IPS DF 4.7 (cell line): ENCODE measurements around the gene EHD4.

ENCODE experiments used
- DNase-seq: peaks from one replicate; pipeline ENCODE4 v3.0.0-alpha.2; 2013; ENCODE audit warnings: low spot score; ENCODE audit errors: extremely low read depth

Gene EHD4

DNA sequence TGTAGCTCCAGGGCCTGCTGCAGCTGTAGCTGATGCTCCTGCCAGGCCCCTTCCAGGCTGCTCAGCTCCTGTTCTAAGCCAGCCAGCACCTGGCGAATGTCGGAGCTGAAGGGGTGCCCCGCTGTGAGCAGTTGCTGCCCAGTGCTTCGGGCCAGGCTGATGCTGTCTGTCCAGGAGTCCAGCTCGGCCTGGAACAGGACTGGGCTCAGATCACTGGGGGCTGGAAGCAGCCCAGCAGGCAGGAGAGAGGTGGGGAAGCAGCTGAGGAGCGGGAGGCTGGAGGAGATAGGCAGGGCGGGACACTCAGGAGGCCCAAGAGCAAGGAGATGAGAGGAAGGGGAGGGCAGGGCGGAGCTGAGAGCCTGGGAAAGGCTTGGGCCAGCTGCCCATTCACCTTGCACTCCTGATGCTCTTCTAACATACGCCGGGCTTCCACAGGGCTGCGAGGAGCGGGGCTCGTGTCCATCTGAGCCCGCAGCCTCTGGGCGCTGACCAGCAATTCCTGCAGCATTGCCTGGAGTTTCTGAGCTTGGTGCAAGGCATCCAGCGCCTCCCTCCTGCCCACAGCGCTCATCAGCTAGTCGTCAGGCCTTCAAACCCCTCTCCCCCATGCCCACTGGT lies 110.5 kb downstream of the EHD4 start:
- DNase-seq, result no peak

DNA sequence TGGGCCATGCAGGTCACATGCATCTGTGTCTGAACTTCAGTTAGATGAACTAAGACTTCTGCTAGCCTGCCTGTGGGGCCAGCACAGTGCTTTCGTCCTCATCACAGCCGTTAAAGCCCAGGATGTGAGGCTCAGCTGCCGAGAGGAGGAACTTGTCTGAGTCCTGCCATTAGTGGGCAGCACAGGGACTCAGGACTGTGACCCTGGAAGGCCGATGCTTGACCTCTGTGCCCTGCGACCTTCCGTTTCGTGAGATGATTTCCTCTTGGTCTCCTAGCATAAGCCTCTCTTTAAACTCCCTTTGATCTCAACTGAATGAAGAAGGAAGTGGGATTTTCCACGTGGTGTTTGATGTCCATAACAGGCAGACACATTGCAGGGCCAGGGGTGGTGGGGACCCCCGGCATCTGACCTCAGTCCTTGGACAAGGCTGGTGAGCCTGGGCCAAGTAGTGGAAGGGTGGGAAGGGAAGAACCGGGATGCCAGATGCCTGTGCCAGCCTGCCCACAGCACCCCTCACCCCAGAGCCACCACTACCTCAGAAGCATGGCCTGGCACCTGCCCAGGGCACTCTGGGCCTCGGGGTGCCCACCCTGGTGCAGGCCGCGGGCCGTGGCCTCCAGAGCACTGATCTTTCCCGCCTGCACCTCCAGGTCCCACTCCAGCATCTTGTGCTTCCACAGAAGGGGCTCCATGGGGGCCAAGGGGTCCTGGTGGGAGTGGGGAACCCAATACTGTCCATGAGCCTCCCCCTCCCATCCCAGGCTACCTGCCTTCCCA lies 112.1 kb downstream of the EHD4 start:
- DNase-seq, result no peak

- no peak for DNase-seq
Measured at GRCh38 chr15:41858756-41859155, 113.6 kb downstream of the EHD4 start.

GRCh38 chr15:41857316-41857715 lies 115.0 kb downstream of the EHD4 start:
- no peak for DNase-seq

DNA sequence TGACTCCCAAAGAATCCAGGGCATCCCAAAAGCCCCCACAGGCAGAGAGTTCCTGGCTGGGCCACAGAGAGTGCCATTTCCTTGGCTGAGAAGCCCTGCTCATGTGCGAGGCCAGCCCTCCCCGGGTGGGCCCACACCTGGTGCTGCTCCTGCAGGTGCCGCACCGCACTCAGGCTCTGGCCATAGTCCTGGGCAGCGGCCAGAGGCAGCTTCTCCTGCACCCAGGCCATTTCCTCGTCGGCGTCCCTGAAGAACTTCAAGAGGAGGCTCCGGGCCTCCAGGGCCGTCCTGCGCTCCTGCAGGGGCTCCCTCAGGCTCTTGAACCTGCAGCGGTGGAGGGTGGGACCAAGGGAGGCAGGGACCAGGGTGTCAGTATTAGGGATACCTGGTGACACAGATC lies 115.6 kb downstream of the EHD4 start:
- no peak for DNase-seq

- DNase-seq, result no peak
Measured at GRCh38 chr15:41856262-41856661, 116.1 kb downstream of the EHD4 start.

DNA sequence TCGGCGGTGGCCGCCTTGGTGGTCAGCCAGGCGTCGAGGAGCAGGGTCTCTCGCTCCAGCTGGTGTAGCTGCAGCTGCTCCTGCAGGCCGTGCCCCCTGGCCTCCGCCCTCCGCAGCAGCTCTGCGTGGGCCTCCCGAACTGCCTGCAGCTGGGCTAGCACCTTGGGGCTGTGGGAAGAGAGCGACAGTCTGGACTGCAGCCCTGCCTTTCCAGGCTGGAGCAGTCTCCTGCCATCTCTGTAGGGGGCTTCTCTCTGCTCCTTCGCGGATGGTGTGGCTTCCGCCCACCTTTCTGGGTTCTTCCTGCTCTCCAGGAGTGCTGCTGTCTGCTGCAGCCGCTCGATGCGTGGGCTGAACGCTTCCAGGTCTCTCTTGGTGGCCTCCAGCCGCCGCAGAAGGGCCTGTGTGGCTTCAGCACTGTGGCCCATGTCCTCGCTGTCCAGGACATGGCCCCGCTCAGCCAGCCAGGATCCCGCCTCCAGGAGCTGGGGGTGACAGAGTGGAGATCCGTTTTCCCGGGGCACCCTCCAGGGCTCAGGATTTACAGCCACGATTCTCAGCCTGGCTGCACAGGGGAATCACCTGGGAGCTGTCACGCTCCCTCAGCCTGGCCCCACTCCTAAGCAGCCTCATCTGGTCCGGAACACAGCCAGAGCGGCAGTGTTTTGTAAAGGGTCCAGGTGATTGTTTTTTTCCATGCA lies 116.9 kb downstream of the EHD4 start:
- no peak for DNase-seq

GRCh38 chr15:41854443-41854842 lies 117.9 kb downstream of the EHD4 start:
- DNase-seq, result no peak

GRCh38 chr15:41853831-41854230 lies 118.5 kb downstream of the EHD4 start:
- no peak for DNase-seq

- DNase-seq, result no peak
Measured at GRCh38 chr15:41852736-41853590, 119.4 kb downstream of the EHD4 start.

DNA sequence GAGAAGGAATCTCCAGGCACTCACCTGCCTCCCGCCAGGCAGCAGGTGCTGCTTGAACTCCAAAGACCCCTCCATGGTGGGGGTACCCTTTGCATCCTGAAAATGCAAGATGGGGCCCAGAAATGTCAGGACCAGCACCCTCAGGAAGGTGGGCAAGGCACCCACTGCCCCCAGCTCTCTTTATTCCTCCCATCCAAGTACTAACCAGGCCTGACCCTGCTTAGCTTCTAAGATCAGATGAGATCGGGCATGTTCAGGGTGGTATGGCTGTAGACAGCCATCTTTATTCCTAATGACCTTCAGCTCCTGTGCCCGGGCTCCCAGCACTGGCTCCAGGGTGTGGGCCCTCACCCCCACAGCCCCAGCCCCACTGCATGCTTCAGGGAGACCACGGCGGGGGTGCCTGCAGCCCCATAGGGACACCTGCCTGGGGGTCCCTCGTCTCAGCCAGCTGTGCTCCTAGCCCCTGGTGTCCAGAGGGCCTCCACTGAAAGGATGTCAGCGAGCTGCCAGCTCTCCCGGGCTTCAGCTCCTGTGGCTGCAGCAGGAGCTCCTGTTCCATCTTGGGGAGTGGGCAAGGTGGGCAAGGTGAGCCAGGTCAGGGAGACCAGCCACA lies 120.5 kb downstream of the EHD4 start:
- DNase-seq, result no peak

GRCh38 chr15:41851167-41851523 lies 121.2 kb downstream of the EHD4 start:
- no peak for DNase-seq

- DNase-seq, result no peak
Measured at GRCh38 chr15:41850482-41851166, 121.7 kb downstream of the EHD4 start.

DNA sequence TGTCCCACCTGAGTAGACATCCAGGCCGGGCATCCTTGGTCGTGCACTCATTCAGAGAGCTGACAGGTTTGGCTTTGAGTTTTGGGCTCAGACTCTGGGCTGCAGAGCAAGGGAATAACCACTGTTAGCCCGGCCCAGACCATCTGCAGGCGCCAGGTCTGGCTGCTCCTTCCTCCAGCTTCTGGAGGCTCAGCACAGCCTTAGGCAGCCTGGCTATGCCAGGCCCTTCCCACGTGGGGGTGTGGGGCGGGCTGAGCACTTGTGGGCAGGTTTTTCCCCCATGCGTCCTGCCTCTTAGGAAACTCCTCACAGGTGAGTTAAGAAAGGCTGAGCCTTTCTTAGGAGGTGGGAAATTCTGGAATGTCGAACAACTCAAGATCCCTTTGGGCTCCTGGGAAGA lies 122.5 kb downstream of the EHD4 start:
- no peak for DNase-seq

DNA sequence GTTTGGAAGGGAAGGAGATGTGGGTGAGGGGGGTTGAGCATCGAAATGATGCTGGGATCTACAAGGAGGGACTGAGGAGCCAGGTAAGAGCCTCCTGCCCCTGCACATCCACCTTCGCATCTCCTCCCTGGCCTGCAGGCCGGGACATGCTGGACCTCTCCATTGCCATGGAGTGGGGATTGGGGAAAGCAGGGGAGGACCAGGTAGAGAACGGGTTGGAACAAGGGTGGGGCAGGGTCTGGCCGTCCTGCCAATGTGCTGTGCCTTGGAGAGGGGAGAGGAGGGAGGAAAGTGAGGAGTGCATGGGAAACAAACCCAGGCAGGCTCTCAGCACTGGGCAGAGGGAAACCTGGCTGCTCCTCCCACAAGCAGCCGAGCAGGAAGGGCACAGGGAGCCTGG lies 123.2 kb downstream of the EHD4 start:
- no peak for DNase-seq

- no peak for DNase-seq
Measured at GRCh38 chr15:41848631-41849030, 123.7 kb downstream of the EHD4 start.

DNA sequence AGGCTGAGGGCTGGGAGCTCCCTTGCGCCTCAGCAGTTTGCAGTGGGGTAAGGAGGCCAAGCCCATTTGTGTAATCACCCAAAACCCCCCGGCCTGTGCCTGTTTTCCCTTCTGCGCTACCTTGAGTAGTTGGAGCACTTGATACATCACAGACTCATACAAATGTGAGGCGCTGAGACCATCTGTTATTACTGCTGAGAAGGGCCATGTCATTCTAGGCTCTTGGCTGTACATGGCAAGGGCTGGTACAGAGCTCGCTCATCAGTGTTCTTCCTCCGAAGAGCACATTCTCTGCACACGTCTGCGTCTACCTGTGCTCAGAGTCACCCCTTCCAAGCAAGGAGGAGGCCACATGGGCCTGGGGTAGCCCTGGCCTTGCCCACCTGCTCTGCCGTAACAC lies 124.4 kb downstream of the EHD4 start:
- no peak for DNase-seq

DNA sequence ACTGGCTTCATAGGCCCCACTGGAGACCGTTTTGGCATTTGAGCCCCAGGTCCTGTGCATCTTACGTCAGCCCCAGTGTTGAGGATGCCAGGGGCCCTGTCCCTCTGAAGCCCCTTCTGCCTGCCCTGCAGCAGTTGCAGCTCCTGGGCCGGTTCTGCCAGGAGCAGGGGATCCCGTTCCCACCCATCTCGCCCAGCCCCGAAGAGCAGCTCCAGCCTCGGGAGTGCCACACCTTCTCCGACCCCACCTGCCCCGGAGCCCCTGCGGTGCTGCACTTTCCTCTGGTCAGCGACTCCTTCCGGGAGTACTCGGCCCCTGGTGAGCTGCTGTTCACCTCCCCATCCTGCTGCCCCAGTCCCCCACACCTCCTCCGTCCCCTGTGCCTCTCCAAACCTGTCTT lies 125.2 kb downstream of the EHD4 start:
- no peak for DNase-seq
